Left forelimb (tissue), 1 donor: ENCODE results near the gene DYSF.
A peak's percentile ranks its signal among the peaks of the same experiment; 100 is the strongest.

Source experiments
- DNase-seq: peaks from one replicate; pipeline ENCODE4 v3.0.0-alpha.2; 2018; ENCODE audit warnings: low spot score

The DYSF gene

GRCh38 chr2:71691747-71692441 is 238.5 kb downstream of the DYSF start:
- no peak for DNase-seq

- DNase-seq: no peak
Measured at GRCh38 chr2:71692621-71693277, 239.4 kb downstream of the DYSF start.

GRCh38 chr2:71693286-71694270 is 240.2 kb downstream of the DYSF start:
- DNase-seq: no peak

- DNase-seq: no peak
Measured at GRCh38 chr2:71694501-71695234, 241.3 kb downstream of the DYSF start.

- no peak for DNase-seq
Measured at GRCh38 chr2:71695235-71696120, 242.1 kb downstream of the DYSF start.

GRCh38 chr2:71696381-71696780 is 243.0 kb downstream of the DYSF start:
- DNase-seq: no peak

GRCh38 chr2:71697106-71698004 is 244.0 kb downstream of the DYSF start:
- DNase-seq: no peak

GRCh38 chr2:71699428-71699827 is 246.1 kb downstream of the DYSF start:
- DNase-seq: no peak

GRCh38 chr2:71700041-71700657 is 246.8 kb downstream of the DYSF start:
- peak; percentile 59 for DNase-seq

GRCh38 chr2:71700658-71701397 is 247.5 kb downstream of the DYSF start:
- peak; percentile 83 for DNase-seq

- DNase-seq: no peak
Measured at GRCh38 chr2:71702071-71702970, 249.0 kb downstream of the DYSF start.

- DNase-seq: no peak
Measured at GRCh38 chr2:71702971-71703898, 249.9 kb downstream of the DYSF start.

- no peak for DNase-seq
Measured at GRCh38 chr2:71704131-71704561, 250.8 kb downstream of the DYSF start.

- DNase-seq: no peak
Measured at GRCh38 chr2:71704688-71705087, 251.3 kb downstream of the DYSF start.

- DNase-seq: no peak
Measured at GRCh38 chr2:71705171-71705960, 252.0 kb downstream of the DYSF start.

- no peak for DNase-seq
Measured at GRCh38 chr2:71706121-71706520, 252.8 kb downstream of the DYSF start.
